ENCODE data around the gene MMAA. TPM values are rescaled to one million over a fixed set of nuclear protein-coding genes. Genes with fewer than 3 reads are reported as not detected.

Gene MMAA
- total and polyA plus RNA-seq, 3 donors from 2014 or later = 7.9 to 16.1 (median 9.8) TPM

DNA sequence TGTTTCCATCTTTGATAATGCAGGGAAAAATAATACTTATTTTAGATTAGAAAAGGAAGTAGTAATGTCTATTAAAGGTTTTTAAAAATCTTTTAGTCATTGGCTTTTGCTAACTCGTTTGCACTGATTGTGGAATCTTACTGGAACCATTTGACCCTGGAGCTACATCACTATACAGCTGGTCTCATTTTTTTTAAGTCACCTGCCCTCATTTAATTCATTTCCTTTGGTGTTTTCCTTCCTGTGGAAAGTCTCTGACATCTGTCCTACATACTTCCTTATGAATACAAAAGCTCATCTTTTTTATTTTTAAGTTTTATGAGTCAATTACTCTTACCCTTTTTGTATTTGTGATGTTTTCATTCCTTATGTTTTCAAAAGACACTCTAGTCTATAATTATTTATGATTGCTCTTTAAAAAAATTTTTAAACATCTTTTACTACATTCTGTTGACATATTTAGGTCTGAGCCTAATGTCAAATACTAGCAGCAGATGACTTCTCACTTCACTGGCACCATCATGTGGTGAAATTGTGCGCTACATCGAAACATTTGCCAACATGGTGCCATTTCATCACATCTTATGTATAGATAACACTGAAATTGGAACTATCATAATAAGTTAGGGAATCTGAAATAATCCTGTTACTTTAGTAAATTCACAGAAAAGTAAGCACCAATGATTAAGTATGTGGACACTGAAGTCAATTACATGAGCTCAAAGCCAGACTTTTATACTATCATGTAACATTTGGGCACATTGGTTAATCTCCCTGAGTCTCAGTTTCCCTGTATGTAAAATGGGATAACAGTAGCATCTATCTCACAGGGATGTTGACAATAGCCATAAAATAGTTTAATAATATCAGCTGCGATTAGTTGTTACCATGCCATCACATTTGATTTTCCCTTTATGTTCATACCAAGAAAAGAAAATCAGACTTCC is 9.4 kb upstream of the MMAA start:
- Histone ChIP-seq H3K27me3 (no peaks in the 10 kb centered on the region), H3K4me3 (no peak overlapping the region), H3K27ac (no peak overlapping the region), H3K4me1 (no peaks in the 10 kb centered on the region), H3K36me3 (ENCODE audit: low read depth, missing control alignments) (no peaks in the 10 kb centered on the region), H3K9me3 (no peaks in the 10 kb centered on the region)
- intact Hi-C loops (cut with DNase I; ENCODE audit: low total_unique reads) = no loop called here
- DNase-seq = peak; percentile 83
- 51 to 76% methylated on average over 4 of the region's 4 CpGs for WGBS, 2 donors
- TF ChIP-seq, protein P1, sequence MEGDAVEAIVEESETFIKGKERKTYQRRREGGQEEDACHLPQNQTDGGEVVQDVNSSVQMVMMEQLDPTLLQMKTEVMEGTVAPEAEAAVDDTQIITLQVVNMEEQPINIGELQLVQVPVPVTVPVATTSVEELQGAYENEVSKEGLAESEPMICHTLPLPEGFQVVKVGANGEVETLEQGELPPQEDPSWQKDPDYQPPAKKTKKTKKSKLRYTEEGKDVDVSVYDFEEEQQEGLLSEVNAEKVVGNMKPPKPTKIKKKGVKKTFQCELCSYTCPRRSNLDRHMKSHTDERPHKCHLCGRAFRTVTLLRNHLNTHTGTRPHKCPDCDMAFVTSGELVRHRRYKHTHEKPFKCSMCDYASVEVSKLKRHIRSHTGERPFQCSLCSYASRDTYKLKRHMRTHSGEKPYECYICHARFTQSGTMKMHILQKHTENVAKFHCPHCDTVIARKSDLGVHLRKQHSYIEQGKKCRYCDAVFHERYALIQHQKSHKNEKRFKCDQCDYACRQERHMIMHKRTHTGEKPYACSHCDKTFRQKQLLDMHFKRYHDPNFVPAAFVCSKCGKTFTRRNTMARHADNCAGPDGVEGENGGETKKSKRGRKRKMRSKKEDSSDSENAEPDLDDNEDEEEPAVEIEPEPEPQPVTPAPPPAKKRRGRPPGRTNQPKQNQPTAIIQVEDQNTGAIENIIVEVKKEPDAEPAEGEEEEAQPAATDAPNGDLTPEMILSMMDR (IDR thresholded peaks at IDR 0.05) = peak; percentile 56 to 79 (median 69)
- no peak for TF ChIP-seq POLR2A (IDR thresholded peaks at IDR 0.05)

DNA sequence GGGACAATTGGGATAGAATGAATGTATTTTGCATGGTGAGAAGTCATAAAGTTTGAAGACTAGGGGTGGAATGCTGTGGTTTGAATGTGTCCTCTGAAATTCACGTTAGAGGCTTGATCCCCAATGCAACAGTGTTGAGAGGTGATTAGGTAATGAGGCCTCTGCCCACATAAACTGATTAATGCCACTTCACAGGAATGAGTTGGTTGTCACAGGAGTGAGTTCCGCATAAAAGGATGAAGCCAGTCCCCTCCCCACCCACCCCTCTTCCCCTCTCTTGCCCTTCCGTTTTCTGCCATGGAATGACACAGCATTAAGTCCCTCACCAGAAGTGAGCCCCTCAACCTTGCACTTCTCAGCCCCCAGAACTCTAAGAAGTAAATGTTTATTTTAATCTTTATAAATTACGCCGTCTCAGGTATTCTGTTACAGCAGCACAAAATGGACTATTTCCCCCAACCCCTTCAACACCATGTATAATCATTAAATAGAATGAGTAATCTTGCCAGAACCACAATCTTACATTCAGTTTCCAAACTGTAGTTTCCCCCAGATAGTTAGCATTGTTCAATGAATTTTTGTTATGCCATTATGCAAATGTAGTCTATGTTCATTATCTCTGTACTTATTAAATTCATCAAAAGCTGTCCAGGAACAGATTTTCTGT is 5.5 kb upstream of the MMAA start:
- Histone ChIP-seq H3K4me3 (no peak overlapping the region), H3K4me1 (peaks cover 16% of the 10 kb centered on the region), H3K27ac (no peak overlapping the region), H3K36me3 (ENCODE audit: low read depth, missing control alignments) (no peaks in the 10 kb centered on the region), H3K27me3 (no peaks in the 10 kb centered on the region), H3K9me3 (no peaks in the 10 kb centered on the region)
- intact Hi-C loops (cut with DNase I; ENCODE audit: low total_unique reads) = no loop called here
- DNase-seq = no peak
- no peak for TF ChIP-seq POLR2A (IDR thresholded peaks at IDR 0.05)
- TF ChIP-seq, protein P1 (IDR thresholded peaks at IDR 0.05) = no peak
- WGBS, 2 donors = 80 to 84% methylated on average over 5 of the region's 5 CpGs

- Histone ChIP-seq H3K27ac (no peak overlapping the region), H3K4me3 (no peak overlapping the region), H3K36me3 (ENCODE audit: low read depth, missing control alignments) (no peaks in the 10 kb centered on the region), H3K9me3 (no peaks in the 10 kb centered on the region), H3K27me3 (no peaks in the 10 kb centered on the region), H3K4me1 (peaks cover 16% of the 10 kb centered on the region)
- intact Hi-C loops (cut with DNase I; ENCODE audit: low total_unique reads) = no loop called here
- no peak for DNase-seq
- no peak for TF ChIP-seq POLR2A (IDR thresholded peaks at IDR 0.05)
- TF ChIP-seq, protein P1 (IDR thresholded peaks at IDR 0.05) = no peak
- 83 to 85% methylated on average over 2 of the region's 2 CpGs for WGBS, 2 donors
Observed at GRCh38 chr4:145614233-145614610, 5.0 kb upstream of the MMAA start.

DNA sequence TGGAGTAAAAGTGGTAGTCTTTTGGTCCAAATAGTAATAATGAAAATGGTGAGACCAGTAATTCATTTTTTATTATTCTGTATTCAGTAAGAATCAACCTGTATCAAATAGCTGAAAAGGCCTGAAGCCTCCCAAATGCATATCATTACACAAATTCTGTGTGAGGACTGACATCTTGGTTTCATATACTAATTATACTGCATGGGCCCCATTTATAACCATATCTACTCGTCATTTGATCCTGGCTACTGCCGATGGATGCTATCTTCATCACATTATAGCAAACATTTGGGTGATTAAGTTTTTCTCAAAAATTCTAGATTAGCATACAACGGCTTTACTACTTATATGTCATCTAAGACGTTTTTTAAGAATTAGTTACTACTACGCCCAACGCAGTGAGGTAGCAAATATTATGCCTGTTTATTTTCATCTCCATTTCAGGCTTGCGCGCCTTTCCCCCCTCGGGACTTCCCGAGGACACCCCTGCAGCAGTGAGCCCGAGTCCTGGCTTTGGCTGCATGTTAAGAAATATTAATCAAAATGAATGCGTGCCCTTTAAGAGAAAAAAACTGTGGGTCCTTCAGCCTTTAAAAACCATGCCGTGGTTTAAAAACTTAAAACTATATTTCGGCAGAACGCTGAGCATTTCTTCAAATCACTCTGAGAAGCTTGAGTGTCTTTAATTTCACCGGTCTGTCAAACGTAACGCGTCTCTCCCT is 814 bp upstream of the MMAA start:
- no peaks in the 10 kb centered on the region for H3K27me3 ChIP-seq
- 2 to 3% methylated on average over 19 of the region's 19 CpGs for WGBS, 2 donors
- no peak for DNase-seq
- peak overlapping the region; percentile 91 to 95 for H3K27ac ChIP-seq
- no peaks in the 10 kb centered on the region for H3K36me3 ChIP-seq (ENCODE audit: low read depth, missing control alignments)
- no peaks in the 10 kb centered on the region for H3K9me3 ChIP-seq
- TF ChIP-seq, protein P1 (IDR thresholded peaks at IDR 0.05) = no peak
- TF ChIP-seq POLR2A (IDR thresholded peaks at IDR 0.05) = no peak
- peaks cover 21% of the 10 kb centered on the region for H3K4me1 ChIP-seq
- peak overlapping the region; percentile 83 to 91 for H3K4me3 ChIP-seq
- intact Hi-C loops (cut with DNase I; ENCODE audit: low total_unique reads) = no loop called here

Data from testis (tissue), 3 donors.